Fibroblast of lung (primary cell): ENCODE measurements around the gene DYSF. TPM values are rescaled to one million over a fixed set of nuclear protein-coding genes. Genes with fewer than 3 reads are reported as not detected.

Experiments used
- DNase-seq, 2 donors: peaks; one replicate each; pipeline versions ENCODE4 v3.0.0 to v3.0.0-alpha.2; 2010; ENCODE audit warnings: low read depth in 2 of 2
- H2AFZ ChIP-seq: 2 replicates; pipeline ENCODE4 v1.5.1; 2012; ENCODE audit warnings: low read length, control low read depth, inconsistent platforms
- H3K27ac ChIP-seq: 2 replicates; pipeline ENCODE4 v1.5.1; 2011; ENCODE audit warnings: low read length, control low read depth; ENCODE audit not compliant: insufficient read depth
- H3K27me3 ChIP-seq: 2 replicates; pipeline ENCODE4 v1.5.1; 2011; ENCODE audit warnings: mild to moderate bottlenecking, low read length; ENCODE audit not compliant: control insufficient read depth, insufficient read depth
- H3K36me3 ChIP-seq: 2 replicates; pipeline ENCODE4 v1.5.1; 2011; ENCODE audit warnings: low read length; ENCODE audit not compliant: control insufficient read depth, insufficient read depth
- H3K4me1 ChIP-seq: 2 replicates; pipeline ENCODE4 v1.5.1; 2011; ENCODE audit warnings: low read length; ENCODE audit not compliant: control insufficient read depth, insufficient read depth; ENCODE audit errors: extremely low read depth
- H3K4me2 ChIP-seq: 2 replicates; pipeline ENCODE4 v1.5.1; 2011; ENCODE audit warnings: low read length, control low read depth; ENCODE audit not compliant: insufficient read depth; ENCODE audit errors: extremely low read depth
- H3K4me3 ChIP-seq, 4 experiments: fragments of 200-600 bp in 1 of 4; sonication (generic) in 1 of 4; replicated peaks in 1 of 4; 2 replicates each; pipeline ENCODE4 v1.5.1; 2011 to 2016; ENCODE audit warnings: low read length in 4 of 4, low read depth in 3 of 4, mild to moderate bottlenecking in 3 of 4, control low read depth in 2 of 4, inconsistent platforms in 1 of 4, mixed read lengths in 1 of 4; ENCODE audit not compliant: insufficient read depth in 1 of 4; ENCODE audit errors: control extremely low read depth in 1 of 4
- H3K79me2 ChIP-seq: 2 replicates; pipeline ENCODE4 v1.5.1; 2012; ENCODE audit warnings: mild to moderate bottlenecking, low read length, inconsistent platforms; ENCODE audit not compliant: control insufficient read depth, insufficient read depth
- H3K9ac ChIP-seq: 2 replicates; pipeline ENCODE4 v1.5.1; 2011; ENCODE audit warnings: mild to moderate bottlenecking, low read length, control low read depth; ENCODE audit not compliant: insufficient read depth
- H3K9me3 ChIP-seq: 2 replicates; pipeline ENCODE4 v1.5.1; 2012; ENCODE audit warnings: low read depth, low read length; ENCODE audit not compliant: control insufficient read depth, insufficient read depth
- H4K20me1 ChIP-seq: 2 replicates; pipeline ENCODE4 v1.5.1; 2011; ENCODE audit warnings: low read length; ENCODE audit not compliant: control insufficient read depth, insufficient read depth; ENCODE audit errors: extremely low read depth
- CTCF ChIP-seq, 2 donors: IDR thresholded peaks in 1 of 2; conservative IDR thresholded peaks in 1 of 2; 1 replicate in 1 of 2; 2 replicates in 1 of 2; pipeline ENCODE4 v1.5.1; 2011 to 2012; ENCODE audit warnings: low read length in 2 of 2, control low read depth in 1 of 2, inconsistent platforms in 1 of 2, low read depth in 1 of 2, mild to moderate bottlenecking in 1 of 2
- EZH2 ChIP-seq: IDR thresholded peaks from 2 replicates; pipeline ENCODE4 v1.5.1; 2012; ENCODE audit warnings: low read length, control low read depth, mild to moderate bottlenecking; ENCODE audit errors: missing control alignments
- polyA plus RNA-seq, 2 donors: library from polyadenylated mRNA; depleted of rRNA in 1 of 2; stranded (reverse) in 1 of 2; unstranded in 1 of 2; fragments of >200 nt; gene quantifications; 2 replicates each; pipeline ENCODE4 v1.2.1, GENCODE V29; 2011 to 2012; ENCODE audit warnings: missing spikeins in 1 of 2
- total RNA-seq: library from RNA; depleted of rRNA; stranded (reverse); fragments of >200 nt; gene quantifications from 2 replicates; pipeline ENCODE4 v1.2.1, GENCODE V29; 2014

Gene DYSF
- total and polyA plus RNA-seq, 2 donors (not counting 1 experiment from before 2014, with no cell fraction given), result under 0.01 to 0.67 TPM

- no peak overlapping the region for H3K27ac ChIP-seq
- no peak for DNase-seq
- no peaks in the 10 kb centered on the region for H3K27me3 ChIP-seq
- no peak overlapping the region for H3K9ac ChIP-seq
- H3K4me2 ChIP-seq, result no peak overlapping the region
- no peak overlapping the region for H2AFZ ChIP-seq
- H3K9me3 ChIP-seq, result no peaks in the 10 kb centered on the region
- no peaks in the 10 kb centered on the region for H3K36me3 ChIP-seq
- no peaks in the 10 kb centered on the region for H4K20me1 ChIP-seq
- TF ChIP-seq EZH2, result no peak
- TF ChIP-seq CTCF (conservative IDR thresholded peaks at IDR 0.05 in 1 of 2, IDR thresholded peaks at IDR 0.05 in 1 of 2; ENCODE audit: low read depth in 1 of 2, low read length in 2 of 2), result no peak
- no peaks in the 10 kb centered on the region for H3K79me2 ChIP-seq
- H3K4me3 ChIP-seq, result no peak overlapping the region
- no peaks in the 10 kb centered on the region for H3K4me1 ChIP-seq
Observed at GRCh38 chr2:71591044-71591443, 137.7 kb downstream of the DYSF start.

- DNase-seq, result no peak
- H3K4me3 ChIP-seq, result no peak overlapping the region
- no peak overlapping the region for H3K4me2 ChIP-seq
- no peaks in the 10 kb centered on the region for H3K79me2 ChIP-seq
- TF ChIP-seq EZH2, result no peak
- TF ChIP-seq CTCF (conservative IDR thresholded peaks at IDR 0.05 in 1 of 2, IDR thresholded peaks at IDR 0.05 in 1 of 2; ENCODE audit: low read depth in 1 of 2, low read length in 2 of 2), result no peak
- H4K20me1 ChIP-seq, result no peaks in the 10 kb centered on the region
- no peak overlapping the region for H3K9ac ChIP-seq
- no peaks in the 10 kb centered on the region for H3K27me3 ChIP-seq
- H2AFZ ChIP-seq, result no peak overlapping the region
- H3K36me3 ChIP-seq, result no peaks in the 10 kb centered on the region
- no peaks in the 10 kb centered on the region for H3K9me3 ChIP-seq
- H3K4me1 ChIP-seq, result no peaks in the 10 kb centered on the region
- no peak overlapping the region for H3K27ac ChIP-seq
Observed at GRCh38 chr2:71592181-71592711, 138.9 kb downstream of the DYSF start.

GRCh38 chr2:71595569-71595968 is 142.2 kb downstream of the DYSF start:
- Histone ChIP-seq H3K27ac (no peak overlapping the region), H3K4me1 (no peaks in the 10 kb centered on the region), H3K9ac (no peak overlapping the region), H3K27me3 (no peaks in the 10 kb centered on the region), H3K79me2 (no peaks in the 10 kb centered on the region), H3K4me3 (no peak overlapping the region), H4K20me1 (no peaks in the 10 kb centered on the region), H3K9me3 (no peaks in the 10 kb centered on the region), H3K36me3 (no peaks in the 10 kb centered on the region), H3K4me2 (no peak overlapping the region), H2AFZ (no peak overlapping the region)
- no peak for DNase-seq
- TF ChIP-seq EZH2, result no peak
- no peak for TF ChIP-seq CTCF (conservative IDR thresholded peaks at IDR 0.05 in 1 of 2, IDR thresholded peaks at IDR 0.05 in 1 of 2; ENCODE audit: low read depth in 1 of 2, low read length in 2 of 2)
